ENCODE data around the gene ITPKB.
"Not testable (repeated sequence)": the region's sequence is repeated elsewhere in the genome, so short reads cannot be mapped to it uniquely, and the experiment has no call there.

The ITPKB gene

GRCh38 chr1:226754793-226755533 lies 15.9 kb upstream of the ITPKB start:
- DNase-seq: no peak

- DNase-seq: no peak
Observed at GRCh38 chr1:226754097-226754496, 15.0 kb upstream of the ITPKB start.

GRCh38 chr1:226751703-226752102 lies 12.6 kb upstream of the ITPKB start:
- DNase-seq: no peak

GRCh38 chr1:226751214-226751613 lies 12.1 kb upstream of the ITPKB start:
- DNase-seq: no peak

GRCh38 chr1:226749467-226749866 lies 10.4 kb upstream of the ITPKB start:
- DNase-seq: no peak

- DNase-seq: no peak
Observed at GRCh38 chr1:226748306-226748705, 9.2 kb upstream of the ITPKB start.

- DNase-seq: not testable (repeated sequence)
Observed at GRCh38 chr1:226747519-226748263, 8.6 kb upstream of the ITPKB start.

GRCh38 chr1:226743259-226743658 lies 4.2 kb upstream of the ITPKB start:
- no peak for DNase-seq

GRCh38 chr1:226741009-226741408 lies 1.9 kb upstream of the ITPKB start:
- DNase-seq: no peak

- no peak for DNase-seq
Observed at GRCh38 chr1:226739696-226740065, 599 bp upstream of the ITPKB start.

GRCh38 chr1:226738421-226738994 lies 574 bp downstream of the ITPKB start:
- DNase-seq: peak; percentile 26

- peak; percentile 33 for DNase-seq
Observed at GRCh38 chr1:226737819-226738420, 1.2 kb downstream of the ITPKB start.

- DNase-seq: peak; percentile 37
Observed at GRCh38 chr1:226736908-226737818, 1.9 kb downstream of the ITPKB start.

- DNase-seq: no peak
Observed at GRCh38 chr1:226736001-226736907, 2.8 kb downstream of the ITPKB start.

GRCh38 chr1:226735576-226735975 lies 3.5 kb downstream of the ITPKB start:
- no peak for DNase-seq

- DNase-seq: no peak
Observed at GRCh38 chr1:226734611-226735153, 4.4 kb downstream of the ITPKB start.

GRCh38 chr1:226733876-226734275 lies 5.2 kb downstream of the ITPKB start:
- no peak for DNase-seq

GRCh38 chr1:226733304-226733703 lies 5.8 kb downstream of the ITPKB start:
- DNase-seq: no peak

GRCh38 chr1:226732856-226733291 lies 6.2 kb downstream of the ITPKB start:
- no peak for DNase-seq

- no peak for DNase-seq
Observed at GRCh38 chr1:226731257-226731893, 7.7 kb downstream of the ITPKB start.

- DNase-seq: no peak
Observed at GRCh38 chr1:226730836-226731235, 8.2 kb downstream of the ITPKB start.

Measured in activated CD4-positive, alpha-beta T cell treated with anti-CD3 and anti-CD28 coated beads for 1 hour (primary cell).